GM13976 (cell line): ENCODE results near the gene NTN3.

Experiments
- DNase-seq: peaks from one replicate; pipeline ENCODE4 v3.0.0; 2012; ENCODE audit warnings: low spot score
- CTCF ChIP-seq: IDR thresholded peaks from 2 replicates; pipeline ENCODE4 v1.5.1; 2012; ENCODE audit warnings: borderline replicate concordance, mild to moderate bottlenecking; ENCODE audit not compliant: insufficient read depth; ENCODE audit errors: extremely low read depth, missing control alignments, control extremely low read depth
- in situ Hi-C: fragments of 300-500 bp; cut with MboI; formaldehyde crosslinking; loops from one replicate; pipeline ENCODE4 v1.12.0; 2022; ENCODE audit warnings: low sequenced_read_pairs, mixed read lengths, inconsistent platforms; ENCODE audit not compliant: unreplicated experiment

NTN3 gene

DNA sequence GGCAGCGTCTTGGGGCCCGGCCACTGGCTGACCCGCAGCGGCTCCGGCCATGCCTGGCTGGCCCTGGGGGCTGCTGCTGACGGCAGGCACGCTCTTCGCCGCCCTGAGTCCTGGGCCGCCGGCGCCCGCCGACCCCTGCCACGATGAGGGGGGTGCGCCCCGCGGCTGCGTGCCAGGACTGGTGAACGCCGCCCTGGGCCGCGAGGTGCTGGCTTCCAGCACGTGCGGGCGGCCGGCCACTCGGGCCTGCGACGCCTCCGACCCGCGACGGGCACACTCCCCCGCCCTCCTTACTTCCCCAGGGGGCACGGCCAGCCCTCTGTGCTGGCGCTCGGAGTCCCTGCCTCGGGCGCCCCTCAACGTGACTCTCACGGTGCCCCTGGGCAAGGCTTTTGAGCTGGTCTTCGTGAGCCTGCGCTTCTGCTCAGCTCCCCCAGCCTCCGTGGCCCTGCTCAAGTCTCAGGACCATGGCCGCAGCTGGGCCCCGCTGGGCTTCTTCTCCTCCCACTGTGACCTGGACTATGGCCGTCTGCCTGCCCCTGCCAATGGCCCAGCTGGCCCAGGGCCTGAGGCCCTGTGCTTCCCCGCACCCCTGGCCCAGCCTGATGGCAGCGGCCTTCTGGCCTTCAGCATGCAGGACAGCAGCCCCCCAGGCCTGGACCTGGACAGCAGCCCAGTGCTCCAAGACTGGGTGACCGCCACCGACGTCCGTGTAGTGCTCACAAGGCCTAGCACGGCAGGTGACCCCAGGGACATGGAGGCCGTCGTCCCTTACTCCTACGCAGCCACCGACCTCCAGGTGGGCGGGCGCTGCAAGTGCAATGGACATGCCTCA, 773 bp downstream of the NTN3 start:
- no peak for DNase-seq
- no peak for TF ChIP-seq CTCF
- in situ Hi-C loops = no loop called here

DNA sequence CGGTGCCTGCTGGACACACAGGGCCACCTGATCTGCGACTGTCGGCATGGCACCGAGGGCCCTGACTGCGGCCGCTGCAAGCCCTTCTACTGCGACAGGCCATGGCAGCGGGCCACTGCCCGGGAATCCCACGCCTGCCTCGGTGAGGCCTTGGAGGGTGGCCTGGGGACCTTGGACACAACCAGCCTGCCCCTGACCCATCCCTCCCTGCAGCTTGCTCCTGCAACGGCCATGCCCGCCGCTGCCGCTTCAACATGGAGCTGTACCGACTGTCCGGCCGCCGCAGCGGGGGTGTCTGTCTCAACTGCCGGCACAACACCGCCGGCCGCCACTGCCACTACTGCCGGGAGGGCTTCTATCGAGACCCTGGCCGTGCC, 1.4 kb downstream of the NTN3 start:
- in situ Hi-C loops = no loop called here
- no peak for DNase-seq
- no peak for TF ChIP-seq CTCF

- DNase-seq = no peak
- no peak for TF ChIP-seq CTCF
- in situ Hi-C loops = no loop called here
These were observed 1.9 kb downstream of the NTN3 start for GRCh38 chr16:2472885-2473445.

- in situ Hi-C loops = no loop called here
- no peak for DNase-seq
- no peak for TF ChIP-seq CTCF
These were observed 2.4 kb downstream of the NTN3 start for GRCh38 chr16:2473446-2473926.

GRCh38 chr16:2473999-2474876, 3.1 kb downstream of the NTN3 start:
- peak; percentile 80 for DNase-seq
- TF ChIP-seq CTCF = peak; percentile 81
- in situ Hi-C loops = no loop called here

- peak; percentile 99 for DNase-seq
- in situ Hi-C loops = loop anchor here (25.0 kb wide), 1 partner anchor 463 kb away; the partner anchor contains the start of genes NPW and ZNF598
- TF ChIP-seq CTCF = no peak
These were observed 3.8 kb downstream of the NTN3 start, which contains the start of gene TBC1D24 for GRCh38 chr16:2474877-2475412. TSS of gene TBC1D24 (plus strand) at chr16:2475127. CDS start at chr16:2496149, 21,022 bp downstream.
